Activated CD4-positive, alpha-beta T cell treated with anti-CD3 and anti-CD28 coated beads, Interleukin-2, amount 50 U/mL, for 48 hours (primary cell): ENCODE results near the gene UPF3A.
"Not testable (repeated sequence)": the region's sequence is repeated elsewhere in the genome, so short reads cannot be mapped to it uniquely, and the experiment has no call there.

Source experiments
- DNase-seq, 2 experiments: peaks; one replicate each; pipeline ENCODE4 v3.0.0-alpha.2; 2020

Gene UPF3A

DNA sequence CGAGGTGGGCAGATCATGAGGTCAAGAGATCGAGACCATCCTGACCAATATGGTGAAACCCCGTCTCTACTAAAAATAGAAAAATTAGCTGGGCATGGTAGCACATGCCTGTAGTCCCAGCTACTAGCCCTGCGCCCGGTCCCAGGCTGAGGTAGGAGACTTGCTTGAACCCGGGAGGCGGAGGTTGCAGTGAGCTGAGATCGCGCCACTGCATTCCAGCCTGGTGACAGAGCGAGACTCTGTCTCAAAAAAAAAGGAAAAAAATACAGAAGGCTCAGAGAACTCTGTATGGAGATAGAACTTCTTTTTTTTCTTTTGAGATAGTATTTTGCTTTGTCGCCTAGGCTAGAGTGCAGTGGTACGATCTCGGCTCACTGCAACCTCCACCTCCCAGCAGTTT lies 17.1 kb upstream of the UPF3A start:
- DNase-seq, result not testable (repeated sequence)

DNA sequence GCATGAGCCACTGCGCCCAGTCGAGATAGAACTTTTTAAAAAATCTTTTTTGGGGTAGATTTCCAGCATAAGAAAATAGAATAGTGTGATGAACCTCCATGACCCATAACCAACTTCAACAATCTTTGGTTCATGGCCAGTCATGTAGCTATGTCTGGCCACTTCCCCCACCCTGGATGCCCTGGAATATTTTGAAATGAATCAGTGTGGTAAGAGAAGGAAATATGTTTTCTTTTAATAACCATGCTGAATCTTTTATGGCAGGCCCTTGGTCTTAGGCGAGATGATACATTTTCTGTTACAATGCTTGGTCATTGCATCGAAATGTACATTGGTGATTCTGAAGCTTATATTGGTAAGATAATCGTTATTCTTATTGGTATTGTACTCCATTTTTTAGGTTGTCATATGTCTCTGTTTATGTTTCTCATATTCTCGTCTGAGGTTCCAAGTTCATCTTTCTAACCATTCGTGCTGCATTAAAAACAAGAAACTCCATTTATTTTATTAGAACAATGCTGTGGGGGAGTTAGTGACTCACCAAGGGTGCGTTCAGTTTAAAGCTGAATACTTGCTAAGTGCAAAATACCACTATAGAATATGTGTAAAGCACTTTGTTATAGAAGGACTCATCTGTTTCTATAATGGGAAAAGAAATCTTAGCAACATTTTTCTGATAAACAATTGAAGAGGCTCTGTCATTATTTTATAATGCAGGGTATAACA lies 16.4 kb upstream of the UPF3A start:
- no peak for DNase-seq

DNA sequence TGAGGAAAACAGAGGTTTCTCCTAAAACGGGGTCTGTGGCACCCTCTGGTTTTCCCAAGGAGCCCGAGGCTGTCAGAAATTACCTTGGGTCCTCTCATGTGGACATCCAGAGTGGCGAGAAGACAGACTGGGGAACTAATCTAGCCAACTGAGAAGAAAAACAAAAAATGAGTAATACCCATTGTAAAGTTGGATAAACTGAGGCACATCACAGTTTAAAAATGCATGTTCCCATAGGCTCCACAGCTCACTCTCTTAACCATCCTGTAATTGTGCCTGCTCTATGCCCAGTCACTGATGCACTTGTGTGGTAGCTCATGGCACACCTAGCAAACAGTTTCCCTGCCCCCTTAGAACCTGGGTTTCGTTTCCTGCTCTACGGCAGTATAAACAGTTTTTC lies 15.2 kb upstream of the UPF3A start:
- DNase-seq, result no peak

DNA sequence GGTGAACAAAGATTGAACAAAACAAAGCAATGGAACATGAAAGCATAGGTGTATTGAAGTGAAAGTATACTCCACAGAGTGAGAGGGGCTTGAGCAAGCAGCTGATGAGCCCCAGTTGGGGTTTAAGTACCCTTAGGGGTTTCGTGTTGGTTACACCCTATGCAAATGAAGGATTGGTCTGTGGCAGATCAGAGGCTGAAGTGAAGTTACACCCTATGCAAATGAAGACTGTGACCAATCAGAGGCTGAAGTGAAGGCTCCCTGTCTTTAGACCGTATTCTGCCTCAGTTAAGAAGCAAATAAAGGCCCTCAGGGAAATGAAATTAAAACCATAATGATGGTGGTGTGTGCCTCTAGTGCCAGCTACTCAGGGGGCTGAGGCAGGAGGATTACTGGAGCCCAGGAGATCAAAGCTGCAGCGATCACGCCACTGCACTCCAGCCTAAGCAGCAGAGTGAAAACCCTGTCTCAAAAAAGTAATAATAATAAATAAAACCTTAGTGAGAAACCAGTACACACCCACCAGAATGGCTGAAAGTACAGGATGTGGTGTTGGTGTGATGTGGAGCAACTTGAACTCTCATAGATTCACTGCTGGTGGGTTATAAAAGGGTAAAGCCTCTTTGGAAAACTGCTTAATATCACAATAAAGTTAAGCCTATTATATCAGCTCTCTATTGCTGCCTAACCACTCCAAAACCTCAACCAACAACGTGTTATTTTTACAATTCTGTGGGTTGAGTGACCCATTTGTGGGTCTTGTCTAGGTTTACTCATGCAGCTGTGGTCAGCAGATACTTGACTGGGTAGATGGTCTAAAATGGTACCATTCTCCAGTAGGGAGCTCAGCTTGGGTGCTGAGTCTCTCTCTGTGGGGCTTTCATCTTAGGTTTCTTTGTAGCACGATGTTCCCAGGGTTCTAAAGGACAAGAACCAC lies 12.8 kb upstream of the UPF3A start:
- no peak for DNase-seq

DNA sequence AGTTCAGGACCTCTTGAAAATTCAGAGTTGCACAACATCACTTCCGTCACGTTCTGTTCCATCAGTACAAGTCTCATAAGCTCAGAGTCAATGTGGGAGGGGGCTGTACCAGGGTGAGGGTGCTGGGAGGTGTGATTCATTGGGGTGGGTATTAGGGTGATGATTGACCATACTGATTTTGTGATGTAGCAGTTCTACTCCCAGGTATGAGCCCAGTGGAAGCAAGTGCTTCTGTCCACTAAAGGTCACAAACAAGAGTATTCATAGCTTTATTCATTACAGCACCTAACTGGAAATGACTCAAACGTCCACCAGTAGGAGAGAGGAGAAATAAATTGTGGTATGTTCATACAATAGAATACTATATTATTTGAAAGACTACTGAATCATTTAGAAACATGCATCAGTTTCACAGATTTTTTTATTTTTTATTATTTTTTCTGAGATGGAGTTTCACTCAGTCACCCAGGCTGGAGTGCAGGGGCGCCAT lies 12.1 kb upstream of the UPF3A start:
- no peak for DNase-seq

DNA sequence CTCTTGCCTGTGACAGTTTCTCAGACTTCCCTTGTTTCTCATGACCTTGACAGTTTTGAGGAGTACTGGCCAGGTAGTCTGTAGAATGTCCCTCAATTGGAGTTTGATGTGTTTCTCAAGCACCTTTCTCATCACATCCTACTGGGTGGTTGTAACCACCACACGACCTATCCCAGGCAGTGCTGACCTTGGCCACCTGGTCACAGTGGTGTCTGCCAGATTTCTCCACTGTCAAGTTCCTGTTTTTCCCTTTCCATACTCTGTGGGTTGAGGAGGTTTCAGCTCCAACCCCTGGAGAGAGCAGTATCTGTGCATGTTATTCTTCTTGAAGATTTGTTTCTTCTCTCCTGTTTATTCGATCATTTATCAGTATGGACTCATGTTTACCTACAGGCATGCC lies 8.4 kb upstream of the UPF3A start:
- DNase-seq, result no peak

DNA sequence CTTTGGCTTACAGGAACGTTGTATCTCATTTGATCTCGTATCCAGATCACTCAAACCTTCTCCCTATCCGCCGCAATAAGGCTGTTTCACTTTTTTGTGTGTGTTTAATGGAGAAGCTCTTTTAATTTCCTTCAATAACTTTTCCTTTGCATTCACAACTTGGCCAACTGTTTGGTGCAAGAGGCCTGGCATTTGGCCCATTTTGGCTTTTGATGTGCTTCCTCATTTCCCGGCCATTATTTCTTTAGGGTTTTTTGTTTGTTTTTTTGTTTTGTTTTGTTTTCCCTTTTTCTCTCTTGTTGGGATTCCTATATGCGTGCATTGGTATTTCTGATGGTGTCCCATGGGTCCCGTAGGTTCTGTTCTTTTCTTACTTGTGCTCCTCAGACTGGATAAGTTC lies 6.1 kb upstream of the UPF3A start:
- no peak for DNase-seq

DNA sequence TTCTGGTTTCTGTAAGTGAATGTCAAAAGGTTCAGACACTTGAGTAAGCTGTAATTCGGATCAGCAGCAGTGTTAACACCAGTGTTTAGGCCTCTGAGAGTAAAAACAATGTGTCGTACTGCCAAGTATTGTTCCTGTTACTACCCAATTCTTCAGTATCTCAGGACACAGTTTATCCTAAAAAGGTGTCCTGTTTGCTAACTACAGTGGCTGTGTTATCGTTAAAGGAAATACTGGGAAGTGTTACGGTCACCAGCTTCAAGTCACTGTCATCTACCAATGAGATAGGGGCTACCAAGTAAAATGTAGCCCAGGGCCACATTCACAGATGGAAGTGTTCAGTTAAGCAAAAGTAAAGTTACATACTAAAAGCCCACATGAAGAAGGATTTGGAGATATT lies 2.3 kb upstream of the UPF3A start:
- no peak for DNase-seq

DNA sequence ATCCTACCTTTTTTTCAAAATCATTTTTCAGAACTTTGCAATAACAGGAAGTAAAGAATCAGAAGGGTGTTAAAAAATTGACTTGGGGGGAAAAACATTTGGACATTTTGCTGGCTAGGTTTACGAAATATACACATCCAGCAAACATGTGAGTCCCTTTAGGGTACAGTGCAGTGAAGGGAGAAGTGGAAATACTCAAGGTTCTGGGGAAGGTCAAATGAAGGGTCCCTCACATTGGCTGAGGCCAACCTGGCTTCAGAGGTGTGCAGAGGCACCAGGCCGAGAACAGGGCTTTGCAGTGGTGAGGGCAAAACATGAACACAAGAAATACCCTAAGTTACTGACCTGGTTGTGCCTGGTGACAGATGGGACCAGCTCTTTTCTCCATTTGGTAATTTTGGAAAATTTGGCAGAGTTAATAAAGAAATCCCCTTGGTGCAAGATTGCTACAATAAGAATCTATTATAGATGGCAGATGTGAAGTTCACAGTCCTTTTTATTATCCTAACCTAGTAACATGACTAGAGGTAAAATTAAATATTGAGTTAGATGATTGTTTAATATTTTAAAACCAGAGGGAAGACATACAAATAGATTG lies 1.5 kb upstream of the UPF3A start:
- no peak for DNase-seq

DNA sequence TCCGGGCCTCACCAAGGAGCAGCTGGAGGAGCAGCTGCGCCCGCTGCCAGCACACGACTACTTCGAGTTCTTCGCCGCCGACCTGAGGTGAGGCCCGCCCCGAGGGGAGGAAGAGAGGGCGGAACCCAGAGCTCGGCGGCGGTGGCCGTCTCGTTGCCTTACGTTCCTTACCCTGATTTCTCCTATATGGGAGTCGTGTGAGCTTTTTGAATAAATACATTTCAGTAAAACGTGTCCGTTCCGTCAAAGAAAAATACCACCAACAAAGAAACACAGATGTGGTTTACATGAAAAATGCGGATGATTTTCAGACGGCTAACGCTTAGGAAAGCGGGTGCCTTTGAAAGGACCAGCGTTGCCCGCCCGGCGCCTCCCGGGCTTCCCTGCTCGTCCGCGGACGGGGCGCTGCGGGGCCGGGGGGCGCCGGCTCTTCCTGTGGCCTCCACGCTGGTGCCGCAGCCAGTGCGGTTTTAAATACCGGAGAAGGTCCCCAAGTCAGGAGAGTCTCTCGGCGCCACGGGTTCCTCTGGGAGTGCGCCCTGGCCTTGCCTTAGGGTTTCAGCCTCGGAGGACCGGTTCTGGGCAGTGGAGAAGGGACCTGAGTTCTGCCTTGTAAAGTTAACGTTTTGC lies 755 bp downstream of the UPF3A start:
- DNase-seq, result peak; percentile 34 to 51

DNA sequence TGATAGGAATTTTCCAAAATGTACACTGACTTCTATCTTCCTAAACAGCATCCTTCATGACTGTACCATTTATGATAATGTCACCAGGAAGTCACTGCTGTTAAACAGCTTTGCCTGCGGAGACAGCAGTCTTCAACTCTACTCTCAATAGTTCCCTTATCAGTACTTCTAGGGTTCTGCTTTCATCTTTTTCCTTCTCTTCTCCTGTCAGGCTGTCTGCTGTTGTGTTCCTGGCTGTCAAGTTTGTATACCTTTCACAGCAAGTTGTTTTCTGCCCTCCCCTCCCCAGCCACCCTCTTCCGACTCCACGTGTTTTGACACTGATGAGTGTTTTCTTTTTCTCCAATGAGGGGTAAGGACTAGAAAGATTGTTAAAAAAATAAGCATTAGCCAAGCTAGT lies 2.2 kb downstream of the UPF3A start:
- DNase-seq, result no peak

DNA sequence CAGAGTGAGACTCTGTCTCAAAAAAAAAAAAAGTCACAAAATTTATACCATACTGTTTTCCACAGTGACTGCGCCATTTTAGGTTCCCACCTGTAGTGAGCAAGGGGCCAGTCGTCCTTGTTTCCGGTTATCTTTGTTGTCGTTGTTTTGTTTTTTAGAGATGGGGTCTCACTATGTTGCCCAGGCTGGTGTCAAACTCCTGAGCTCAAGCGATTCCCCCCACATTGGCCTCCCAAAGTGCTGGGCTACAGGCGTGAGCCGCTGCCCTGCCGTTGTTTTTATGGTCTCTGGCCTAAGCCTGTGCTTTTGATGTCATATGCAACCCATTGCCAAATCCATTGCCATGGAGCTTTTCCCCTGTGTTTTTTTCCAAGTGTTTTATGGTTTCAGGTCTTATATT lies 3.3 kb downstream of the UPF3A start:
- DNase-seq, result no peak

DNA sequence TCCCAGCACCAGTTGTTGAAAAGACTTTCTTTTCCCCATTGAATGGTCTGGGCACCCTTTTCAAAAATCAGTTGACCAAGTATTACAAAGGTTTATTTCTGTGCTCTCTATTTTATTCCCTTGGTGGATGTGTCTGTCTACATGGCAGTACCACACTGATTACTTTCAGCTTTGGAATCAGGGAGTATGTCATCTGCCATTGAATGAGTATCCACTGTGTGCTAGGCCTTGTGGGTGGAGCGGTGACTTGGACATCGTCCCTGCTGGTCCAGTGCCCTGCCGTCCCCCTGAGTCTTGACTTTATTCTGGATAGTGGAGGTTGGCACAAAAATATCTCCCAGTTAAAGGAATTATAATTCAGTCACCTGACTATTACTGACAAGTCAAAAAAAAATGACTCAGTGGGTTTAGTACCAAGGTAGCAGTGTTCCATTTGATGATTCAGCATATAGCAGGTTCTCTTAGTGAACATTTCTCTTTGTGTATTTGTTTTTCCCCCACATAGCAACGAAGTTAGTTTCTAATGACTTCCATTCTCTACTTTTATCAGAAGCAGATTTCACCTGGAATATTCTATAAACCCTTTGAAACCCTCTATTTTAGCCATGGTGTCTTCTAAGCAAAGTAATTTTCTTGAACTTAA lies 3.9 kb downstream of the UPF3A start:
- no peak for DNase-seq

DNA sequence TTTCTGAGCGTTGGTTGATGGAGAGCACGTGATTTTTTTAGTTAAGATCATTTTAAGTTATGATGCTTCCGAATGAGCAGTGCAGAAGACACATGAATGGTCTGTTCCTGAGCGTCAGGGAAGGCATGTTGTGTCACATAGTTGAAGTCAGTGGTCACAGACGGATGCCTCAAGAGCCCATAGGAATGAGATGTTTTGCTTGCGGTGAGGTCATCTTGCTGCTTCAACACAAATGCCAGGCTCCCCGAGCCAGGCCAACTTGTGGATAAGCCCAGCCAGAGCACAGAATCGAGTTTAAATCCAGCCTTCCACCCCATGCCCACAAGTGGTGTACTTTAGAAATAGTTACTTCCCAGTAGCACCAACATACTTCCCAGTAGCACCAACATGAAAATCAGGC lies 5.4 kb downstream of the UPF3A start:
- no peak for DNase-seq

DNA sequence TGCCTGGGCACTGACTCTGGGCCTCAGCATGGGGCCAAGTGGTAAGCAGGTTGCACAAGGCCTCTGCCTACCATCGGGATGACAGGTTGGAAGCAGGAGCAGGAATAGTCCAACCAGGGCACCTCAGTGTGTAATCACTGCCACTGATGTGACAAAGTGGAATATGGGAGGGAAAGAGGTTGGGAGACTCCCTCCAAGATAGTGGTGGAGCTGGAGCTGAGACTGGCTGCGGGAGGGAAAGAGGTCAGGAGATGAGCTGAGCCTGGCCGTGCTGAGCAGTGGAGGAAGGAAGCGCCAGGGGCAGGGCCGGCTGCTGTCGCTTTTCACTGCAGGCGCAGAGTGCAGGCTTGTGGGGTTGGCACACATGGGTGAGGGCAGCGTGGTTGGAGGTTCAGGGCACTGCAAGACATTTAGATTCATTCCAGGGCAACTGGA lies 6.8 kb downstream of the UPF3A start:
- no peak for DNase-seq

DNA sequence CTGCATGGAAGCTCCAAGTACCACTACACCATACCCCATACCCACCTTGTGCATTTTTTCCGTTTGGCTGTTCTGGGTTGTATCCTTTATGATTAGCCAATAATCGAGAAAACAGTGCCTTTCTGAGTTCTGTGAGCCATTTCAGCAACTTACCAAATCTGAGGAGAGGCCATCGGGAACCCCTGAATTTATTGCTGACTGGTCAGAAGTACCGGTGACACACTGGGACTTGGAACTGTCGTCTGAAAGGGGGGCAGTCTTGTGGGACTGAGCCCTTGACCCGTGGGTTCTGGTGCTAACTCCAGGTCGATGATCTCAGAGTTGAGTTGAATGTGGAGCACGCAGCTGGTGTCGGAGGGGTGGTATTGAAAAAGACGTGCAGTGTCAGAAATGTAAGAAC lies 15.0 kb downstream of the UPF3A start:
- no peak for DNase-seq

DNA sequence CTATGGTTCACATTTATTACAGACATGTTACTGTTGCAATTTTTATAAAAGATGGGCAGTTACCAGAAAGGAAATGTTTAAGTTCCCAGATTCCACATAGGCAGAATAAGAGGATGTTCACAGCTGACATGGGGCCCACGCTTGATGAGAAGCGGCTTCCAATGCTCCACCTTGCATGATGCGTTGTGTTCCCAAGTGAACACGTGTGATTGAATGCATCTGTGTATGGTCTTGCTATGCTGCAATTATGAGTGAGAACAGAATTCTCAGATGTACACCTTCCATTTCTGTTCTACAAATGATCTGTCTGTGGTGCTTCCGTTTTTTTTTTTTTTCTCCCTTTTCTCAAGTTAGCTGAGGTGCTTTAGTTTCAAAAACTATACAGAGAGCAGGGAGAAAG lies 15.5 kb downstream of the UPF3A start:
- no peak for DNase-seq

DNA sequence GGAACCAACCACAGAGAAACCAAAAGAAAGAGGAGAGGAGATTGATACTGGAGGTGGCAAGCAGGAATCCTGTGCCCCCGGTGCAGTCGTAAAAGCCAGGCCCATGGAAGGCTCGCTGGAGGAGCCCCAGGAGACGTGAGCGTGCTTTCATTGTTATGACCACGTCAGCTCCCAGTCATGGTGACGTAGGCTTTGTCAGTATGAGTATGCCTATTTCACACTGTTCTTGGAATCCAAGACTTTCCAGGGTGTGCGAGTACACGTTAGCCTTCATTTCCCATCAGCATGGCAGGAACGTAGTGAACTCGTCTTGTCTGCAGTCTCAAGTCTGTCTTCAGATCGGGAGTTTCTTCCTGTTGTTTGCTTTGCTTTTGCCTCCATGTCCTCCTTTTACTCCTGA lies 17.5 kb downstream of the UPF3A start:
- no peak for DNase-seq

DNA sequence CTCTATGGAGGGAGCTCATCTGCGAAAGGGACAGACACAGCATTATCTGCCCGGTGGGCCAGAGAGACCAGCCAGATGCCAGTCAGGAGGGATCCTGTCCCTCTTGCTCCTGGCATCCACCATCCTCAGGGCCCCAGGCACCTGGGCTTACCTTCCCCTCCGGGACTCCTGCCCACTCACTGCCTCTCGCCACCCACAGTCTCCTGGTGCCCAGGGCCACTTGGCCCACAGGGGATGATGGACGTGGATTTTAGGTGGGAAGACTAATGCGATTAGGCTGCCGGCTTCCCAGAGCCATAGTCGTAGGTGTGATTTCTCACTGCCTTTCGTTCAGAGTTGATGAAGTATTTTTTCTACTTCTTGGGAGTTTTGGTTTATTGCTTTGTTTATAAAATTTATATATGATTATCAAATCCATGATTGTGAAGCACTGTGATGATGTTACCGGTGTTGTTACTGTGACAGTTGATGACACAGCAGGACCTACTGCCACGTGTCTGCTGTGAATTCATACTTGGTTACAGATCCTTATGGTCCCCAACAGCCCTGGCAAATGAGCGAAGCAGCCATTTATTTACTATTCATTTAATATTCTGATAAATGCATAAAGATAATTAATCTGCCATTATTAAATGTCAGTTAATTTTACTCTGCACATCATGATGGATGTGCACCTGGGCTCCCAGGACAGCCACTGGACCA lies 18.4 kb downstream of the UPF3A start:
- no peak for DNase-seq

DNA sequence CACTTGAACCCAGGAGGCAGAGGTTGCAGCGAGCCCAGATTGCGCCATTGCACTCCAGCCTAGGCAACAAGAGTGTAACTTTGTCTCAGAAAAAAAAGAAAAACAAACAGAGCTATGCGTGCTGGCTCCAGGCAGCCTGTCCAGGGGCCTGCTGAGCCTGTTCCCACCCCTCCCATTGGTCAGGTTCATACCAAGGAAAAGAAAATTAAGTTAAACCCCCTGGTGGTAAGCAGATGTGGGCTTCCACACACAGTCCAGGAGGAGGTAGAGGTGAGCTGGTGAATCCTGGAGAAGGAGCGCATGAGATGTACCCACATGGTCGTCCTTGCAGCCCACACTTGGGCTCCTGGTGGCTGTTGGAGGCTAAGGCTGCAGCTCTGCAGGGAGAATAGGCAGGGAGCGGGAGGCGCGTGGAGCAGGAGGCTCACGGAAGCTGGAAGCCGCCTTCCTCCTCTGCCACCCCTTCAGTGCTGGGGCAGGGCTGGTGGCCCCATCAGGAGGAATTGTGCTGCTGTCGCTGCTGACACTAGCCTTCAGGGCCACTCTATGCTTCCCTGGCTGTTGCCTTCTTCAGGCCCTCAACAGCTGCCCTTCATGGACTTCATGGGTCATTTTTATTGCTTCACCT lies 22.4 kb downstream of the UPF3A start:
- no peak for DNase-seq

DNA sequence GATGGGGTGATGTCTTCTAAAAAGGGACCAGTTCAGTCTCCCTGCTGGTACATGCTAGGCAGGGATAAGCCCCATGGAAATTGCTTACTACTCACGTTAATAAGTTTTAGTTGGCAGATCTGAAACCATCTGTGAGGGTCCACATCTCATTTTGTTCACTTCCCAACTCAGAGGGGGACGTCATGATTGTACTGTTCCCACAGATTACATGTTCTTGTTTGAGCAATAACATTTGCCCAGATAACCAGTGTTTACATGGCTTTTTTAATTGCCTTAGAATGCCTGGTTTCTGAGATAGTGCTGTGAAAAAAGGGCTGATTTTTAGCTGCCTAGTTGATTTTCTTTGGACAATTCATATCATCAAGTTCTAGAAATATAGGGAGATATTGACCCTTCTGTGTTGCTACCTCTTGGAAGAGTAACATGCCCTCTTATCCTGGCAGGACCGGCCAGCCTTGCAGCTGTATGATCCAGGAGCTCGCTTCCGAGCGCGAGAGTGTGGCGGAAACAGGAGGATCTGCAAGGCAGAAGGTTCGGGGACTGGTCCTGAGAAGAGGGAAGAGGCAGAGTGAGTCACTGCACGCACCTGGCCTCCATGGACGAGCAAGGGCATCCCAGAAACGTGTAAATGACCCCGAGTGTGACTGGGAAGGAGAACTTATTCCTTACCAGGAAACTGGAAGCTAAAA lies 23.1 kb downstream of the UPF3A start:
- DNase-seq, result no peak
